Activated T-helper 17 cell treated with anti-CD3 and anti-CD28 coated beads, Interleukin-2, amount 50 U/mL, for 72 hours (primary cell): ENCODE data around the gene SURF2. TPM values are rescaled to one million over a fixed set of nuclear protein-coding genes. Genes with fewer than 3 reads are reported as not detected.
"Not testable (repeated sequence)": the region's sequence is repeated elsewhere in the genome, so short reads cannot be mapped to it uniquely, and the experiment has no call there.

ENCODE experiments used
- ATAC-seq: fragments of 150-1000 bp; cut with Tn5 transposase; replicated peaks from 2 replicates; pipeline ENCODE4 v1.10.0; 2021; ENCODE audit warnings: mild to moderate bottlenecking, moderate library complexity
- H3K27ac Mint-ChIP-seq: one replicate; pipeline ENCODE4 v1.8.0; 2022; ENCODE audit warnings: mixed read lengths
- H3K27me3 Mint-ChIP-seq: one replicate; pipeline ENCODE4 v1.8.0; 2022; ENCODE audit warnings: mixed read lengths
- H3K36me3 Mint-ChIP-seq: one replicate; pipeline ENCODE4 v1.8.0; 2022; ENCODE audit warnings: low read depth, mild to moderate bottlenecking, mixed read lengths
- H3K4me1 Mint-ChIP-seq: one replicate; pipeline ENCODE4 v1.8.0; 2022; ENCODE audit warnings: mixed read lengths
- H3K4me3 Mint-ChIP-seq: one replicate; pipeline ENCODE4 v1.8.0; 2022; ENCODE audit warnings: mild to moderate bottlenecking, mixed read lengths
- H3K9me3 Mint-ChIP-seq: one replicate; pipeline ENCODE4 v1.8.0; 2022; ENCODE audit warnings: mixed read lengths
- total RNA-seq, 2 donors: library from RNA; stranded (reverse); gene quantifications; one replicate each; pipeline ENCODE4 v1.2.3, GENCODE V29; 2022

Gene SURF2
- total RNA-seq, 2 donors from 2014 or later, result 7.0 to 17.3 TPM

DNA sequence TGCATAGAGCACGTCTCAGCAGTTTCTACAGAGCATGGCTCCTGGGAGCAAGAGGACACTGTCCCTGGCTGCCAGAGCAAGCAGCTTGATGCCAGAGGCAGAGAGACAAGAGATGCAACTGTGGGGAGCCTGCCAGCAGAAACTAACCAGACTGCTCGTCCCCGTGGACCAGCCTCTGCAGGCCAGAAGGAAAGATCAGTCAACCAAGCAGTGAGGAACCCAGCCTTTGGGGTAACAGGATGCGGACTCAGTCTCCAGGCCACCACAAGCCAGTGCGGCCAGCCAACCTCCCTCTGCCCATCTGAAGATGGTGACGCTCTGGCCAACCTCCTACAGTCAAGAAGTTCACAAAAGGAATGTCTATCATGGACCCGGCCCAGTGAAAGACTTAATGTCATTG lies 15.8 kb downstream of the SURF2 start:
- Mint-ChIP-seq H3K9me3 (no peaks in the 10 kb centered on the region), H3K4me3 (peak overlapping the region; percentile 94), H3K36me3 (peaks cover 81% of the 10 kb centered on the region), H3K27me3 (no peaks in the 10 kb centered on the region), H3K4me1 (peaks cover 38% of the 10 kb centered on the region), H3K27ac (peak overlapping the region; percentile 92)
- ATAC-seq, result no peak

DNA sequence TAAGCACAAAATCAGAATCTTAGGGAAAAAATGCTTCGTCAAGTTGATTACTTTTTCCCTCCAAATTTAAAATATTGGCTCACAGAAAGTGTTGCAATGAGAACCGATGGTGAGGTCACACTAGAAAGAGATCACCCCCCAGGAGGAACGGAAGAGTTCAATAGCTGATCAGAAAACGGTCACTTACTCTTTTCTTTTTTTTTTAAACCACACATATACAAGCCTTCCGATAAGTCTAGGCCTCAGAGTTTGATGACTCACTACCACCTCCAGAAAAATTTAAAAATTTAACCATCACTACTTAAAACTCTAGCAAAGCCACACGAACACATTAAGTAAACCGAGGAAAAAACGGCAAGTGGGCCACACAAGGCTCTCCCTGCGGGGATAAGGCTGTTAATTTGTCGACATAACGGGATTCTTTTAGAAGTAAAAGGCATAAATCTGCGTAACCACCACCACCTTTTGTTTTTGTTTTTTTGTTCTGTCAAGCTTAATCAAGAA lies 18.3 kb downstream of the SURF2 start:
- Mint-ChIP-seq H3K9me3 (no peaks in the 10 kb centered on the region), H3K27ac (peak overlapping the region; percentile 92), H3K36me3 (peaks cover 56% of the 10 kb centered on the region)

DNA sequence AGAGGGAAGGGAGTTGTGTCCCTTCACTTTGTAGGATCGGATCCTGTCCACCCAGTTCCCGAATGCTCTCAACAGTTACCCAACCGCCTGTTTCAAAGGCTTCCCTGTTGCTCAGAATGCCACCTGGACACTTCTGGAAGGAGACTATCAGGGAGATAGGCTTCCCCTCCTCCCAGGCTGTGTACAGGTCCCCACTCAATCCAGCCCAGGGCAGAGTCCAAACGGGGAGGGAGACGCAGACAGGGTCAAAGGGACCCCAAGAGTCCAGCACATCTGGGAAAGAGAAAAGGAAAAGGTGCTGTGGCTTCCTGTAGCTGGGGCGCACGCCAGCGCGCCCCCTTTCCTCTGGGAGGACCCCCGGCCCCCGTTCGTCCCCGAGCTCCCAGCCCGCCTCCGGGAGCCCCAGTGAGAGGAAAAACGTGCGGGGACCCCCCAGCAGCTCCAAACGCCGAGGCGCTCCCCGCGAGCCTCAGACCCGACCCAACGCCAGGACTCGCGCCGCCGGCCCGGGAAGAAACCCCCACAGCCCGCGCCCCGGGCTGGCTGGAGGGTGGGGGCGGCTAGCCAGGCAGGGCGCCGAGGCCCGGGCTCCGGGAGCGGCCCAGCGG lies 18.9 kb downstream of the SURF2 start:
- peaks cover 51% of the 10 kb centered on the region for H3K36me3 Mint-ChIP-seq
- H3K4me1 Mint-ChIP-seq, result peaks cover 20% of the 10 kb centered on the region
- no peak for ATAC-seq
- peak overlapping the region; percentile 94 for H3K4me3 Mint-ChIP-seq
- no peaks in the 10 kb centered on the region for H3K9me3 Mint-ChIP-seq
- no peaks in the 10 kb centered on the region for H3K27me3 Mint-ChIP-seq
- peak overlapping the region; percentile 92 for H3K27ac Mint-ChIP-seq

More for the DNA sequence above, 18.3 kb downstream of the SURF2 start:
- H3K4me1 Mint-ChIP-seq, result peaks cover 25% of the 10 kb centered on the region
- peak overlapping the region; percentile 94 for H3K4me3 Mint-ChIP-seq
- no peaks in the 10 kb centered on the region for H3K27me3 Mint-ChIP-seq
- ATAC-seq, result peak; percentile 27

DNA sequence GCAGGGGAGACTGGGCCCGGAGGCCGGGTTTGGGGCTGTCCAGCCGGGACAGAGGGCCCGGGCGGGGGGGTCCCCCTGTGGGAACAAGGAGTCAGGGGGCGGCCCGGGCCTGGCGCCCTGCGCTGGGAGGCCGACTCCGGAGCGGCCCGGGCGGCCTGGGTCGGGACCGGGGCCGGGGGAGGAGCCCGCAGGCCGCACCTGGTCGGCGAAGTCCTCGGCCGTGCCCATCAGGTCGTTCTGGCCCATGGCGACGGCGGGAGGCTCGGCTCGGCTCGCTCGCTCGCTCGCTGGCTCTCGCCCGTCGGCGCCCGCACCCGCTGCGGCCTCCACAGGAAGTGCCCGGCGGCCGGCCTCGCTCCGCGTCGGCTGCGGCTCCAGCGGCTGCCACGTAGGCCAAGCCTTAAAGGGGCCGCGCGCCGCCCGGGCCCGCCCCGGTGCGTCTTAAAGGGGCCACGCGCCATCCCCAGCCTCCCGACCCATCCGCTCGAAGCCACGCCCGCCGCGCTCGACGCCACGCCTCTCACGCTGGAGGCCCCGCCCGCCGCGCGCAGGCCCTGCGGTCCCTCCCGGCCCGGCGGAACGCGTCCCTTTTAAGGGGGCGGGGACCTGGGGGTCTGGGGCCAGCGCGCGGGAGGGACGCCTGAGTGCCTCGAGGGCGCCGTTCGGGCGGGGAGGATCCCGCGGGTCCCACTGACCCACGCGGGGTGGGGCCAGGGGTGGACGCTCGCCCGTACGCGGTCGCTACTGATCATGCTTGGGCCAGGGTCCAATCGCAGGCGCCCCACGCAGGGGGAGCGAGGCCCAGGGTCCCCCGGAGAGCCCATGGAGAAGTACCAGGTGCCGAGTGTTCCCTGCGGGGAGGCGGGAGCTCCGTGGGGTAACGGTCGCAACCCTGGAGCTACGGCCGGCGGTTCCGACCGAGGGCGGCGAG lies 19.6 kb downstream of the SURF2 start, which contains the start of the genes STKLD1 and SURF4:
TSS of gene STKLD1 (plus strand) at position 643 of the 931 bp plus-strand sequence. CDS start at position 751, 108 bp downstream.
TSS of gene SURF4 (minus strand) at position 337 of the 931 bp plus-strand sequence. CDS start at position 246, 91 bp downstream.
- Mint-ChIP-seq H3K27ac (peak within 1 kb of the TSS; percentile 92), H3K4me1 (peaks cover 12% of the 10 kb centered on the region), H3K4me3 (peak within 1 kb of the TSS; percentile 94), H3K9me3 (no peaks in the 10 kb centered on the region), H3K27me3 (no peaks in the 10 kb centered on the region), H3K36me3 (peaks cover 43% of the 10 kb centered on the region)
- ATAC-seq, result peak; percentile 73

DNA sequence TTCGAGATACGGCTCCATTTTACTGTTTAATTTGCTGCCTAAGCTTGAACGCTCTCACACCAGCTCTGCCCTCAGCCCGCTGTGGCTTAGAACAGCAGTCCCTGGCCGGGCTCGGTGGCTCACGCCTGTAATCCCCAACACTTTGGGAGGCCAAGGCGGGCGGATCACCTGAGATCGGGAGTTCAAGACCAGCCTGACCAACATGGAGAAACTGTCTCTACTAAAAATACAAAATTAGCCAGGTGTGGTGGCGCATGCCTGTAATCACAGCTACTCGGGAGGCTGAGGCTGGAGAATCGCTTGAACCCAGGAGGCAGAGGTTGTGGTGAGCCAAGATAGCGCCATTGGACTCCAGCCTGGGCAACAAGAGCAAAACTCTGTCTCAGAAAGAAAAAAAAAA lies 20.9 kb downstream of the SURF2 start:
- Mint-ChIP-seq H3K4me3 (peak overlapping the region; percentile 31), H3K36me3 (peaks cover 31% of the 10 kb centered on the region)
- H3K4me1 Mint-ChIP-seq, ATAC-seq, H3K27ac Mint-ChIP-seq, H3K9me3 Mint-ChIP-seq, H3K27me3 Mint-ChIP-seq: not testable (repeated sequence)

DNA sequence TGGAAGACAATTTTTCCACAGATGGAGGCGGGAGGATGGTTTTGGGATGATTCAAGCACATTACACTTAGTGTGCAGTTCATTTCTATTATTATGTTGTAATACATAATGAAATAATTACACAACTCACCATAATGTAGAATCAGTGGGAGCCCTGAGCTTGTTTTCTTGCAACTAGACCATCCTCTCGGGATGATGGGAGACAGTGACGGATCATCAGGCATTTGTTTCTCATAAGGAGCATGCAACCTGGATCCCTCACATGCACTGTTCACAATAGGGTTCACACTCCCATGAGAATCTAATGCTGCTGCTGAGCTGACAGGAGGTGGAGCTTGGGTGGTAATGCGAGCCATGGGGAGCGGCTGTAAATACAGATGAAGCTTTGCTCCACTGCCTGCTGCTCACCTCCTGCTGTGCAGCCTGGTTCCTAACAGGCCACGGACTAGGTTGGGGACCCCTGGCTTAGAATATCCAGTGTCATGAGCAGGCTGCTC lies 21.4 kb downstream of the SURF2 start:
- H3K4me3 Mint-ChIP-seq, result no peak overlapping the region
- H3K27me3 Mint-ChIP-seq, result no peaks in the 10 kb centered on the region
- H3K27ac Mint-ChIP-seq, result no peak overlapping the region
- peaks cover 26% of the 10 kb centered on the region for H3K36me3 Mint-ChIP-seq
- H3K9me3 Mint-ChIP-seq, result no peaks in the 10 kb centered on the region
- no peak for ATAC-seq
- peaks cover 2% of the 10 kb centered on the region for H3K4me1 Mint-ChIP-seq

DNA sequence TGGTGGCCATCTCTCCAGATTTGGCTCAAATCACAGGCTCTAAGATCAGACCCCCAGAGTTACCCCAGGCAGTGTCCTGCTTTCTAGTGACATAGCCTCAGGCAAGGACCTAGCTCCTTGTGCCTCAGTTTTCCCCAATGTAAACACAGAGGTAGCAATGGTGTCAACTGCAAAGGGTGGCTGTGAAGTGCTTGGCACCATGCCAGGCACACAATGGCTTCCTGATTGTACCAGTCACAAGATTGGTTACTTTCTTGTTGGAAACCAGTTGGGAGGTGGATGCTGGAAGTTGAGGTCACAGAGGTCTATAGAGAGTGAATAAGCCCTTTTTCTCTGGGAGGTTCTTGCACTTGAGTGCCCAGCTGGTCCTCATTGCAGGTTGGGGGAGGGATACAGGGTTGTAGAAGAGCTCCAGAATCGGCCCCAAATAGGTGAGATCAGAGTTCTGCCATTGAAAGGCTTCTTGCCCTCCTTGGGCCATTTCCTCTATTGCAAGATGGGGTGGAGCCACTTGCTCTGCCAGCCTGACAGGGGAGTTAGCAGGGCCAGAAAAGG lies 22.1 kb downstream of the SURF2 start:
- ATAC-seq, result no peak
- Mint-ChIP-seq H3K36me3 (peaks cover 19% of the 10 kb centered on the region), H3K27ac (no peak overlapping the region), H3K9me3 (no peaks in the 10 kb centered on the region), H3K4me3 (no peak overlapping the region), H3K27me3 (no peaks in the 10 kb centered on the region), H3K4me1 (no peaks in the 10 kb centered on the region)

DNA sequence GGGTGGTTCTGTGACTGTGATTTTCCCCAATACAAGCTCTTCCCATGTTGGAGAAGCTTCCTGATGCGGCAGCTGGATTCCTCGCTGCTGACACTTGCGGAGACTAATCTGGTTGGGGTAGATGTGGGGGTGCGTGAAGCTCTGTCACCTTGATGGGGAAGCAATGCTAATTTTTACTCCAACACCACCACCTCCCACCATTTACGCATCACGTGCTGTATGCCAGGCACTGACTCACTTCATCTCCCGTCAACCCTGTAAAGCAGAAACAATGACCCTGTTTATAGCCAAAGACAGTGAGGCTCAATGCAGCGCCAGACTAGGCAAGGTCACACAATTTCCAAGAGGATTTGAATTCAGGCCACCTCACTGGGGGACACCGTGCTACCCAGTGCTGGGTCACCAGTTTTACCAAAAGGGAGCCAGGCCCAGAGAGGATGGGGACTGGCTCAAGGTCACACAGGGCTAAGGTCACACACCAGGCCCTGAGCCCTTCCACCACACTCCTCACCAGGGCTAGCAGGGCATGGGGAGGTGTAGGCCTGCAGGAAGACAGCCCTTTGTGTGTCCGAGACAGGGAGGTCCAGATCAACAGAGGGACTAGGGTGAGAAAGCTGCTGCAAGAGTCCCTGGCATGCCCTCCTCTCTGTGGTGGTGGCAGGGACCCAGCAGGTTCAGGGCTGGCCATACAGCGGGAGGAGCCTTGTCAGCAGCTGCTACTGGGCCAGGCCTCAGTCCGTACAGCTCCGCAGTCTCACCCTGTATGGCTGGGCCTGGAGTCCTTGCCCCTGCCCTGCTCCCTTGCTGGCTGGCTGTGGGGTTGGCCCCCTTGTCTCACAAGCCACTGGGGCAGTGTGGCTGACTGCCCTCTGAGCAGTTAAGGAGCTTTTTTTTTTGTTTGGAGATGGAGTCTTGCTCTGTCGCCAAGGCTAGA lies 23.1 kb downstream of the SURF2 start:
- no peaks in the 10 kb centered on the region for H3K4me1 Mint-ChIP-seq
- H3K9me3 Mint-ChIP-seq, result no peaks in the 10 kb centered on the region
- no peak overlapping the region for H3K4me3 Mint-ChIP-seq
- no peak for ATAC-seq
- peaks cover 10% of the 10 kb centered on the region for H3K36me3 Mint-ChIP-seq
- no peaks in the 10 kb centered on the region for H3K27me3 Mint-ChIP-seq
- H3K27ac Mint-ChIP-seq, result no peak overlapping the region

DNA sequence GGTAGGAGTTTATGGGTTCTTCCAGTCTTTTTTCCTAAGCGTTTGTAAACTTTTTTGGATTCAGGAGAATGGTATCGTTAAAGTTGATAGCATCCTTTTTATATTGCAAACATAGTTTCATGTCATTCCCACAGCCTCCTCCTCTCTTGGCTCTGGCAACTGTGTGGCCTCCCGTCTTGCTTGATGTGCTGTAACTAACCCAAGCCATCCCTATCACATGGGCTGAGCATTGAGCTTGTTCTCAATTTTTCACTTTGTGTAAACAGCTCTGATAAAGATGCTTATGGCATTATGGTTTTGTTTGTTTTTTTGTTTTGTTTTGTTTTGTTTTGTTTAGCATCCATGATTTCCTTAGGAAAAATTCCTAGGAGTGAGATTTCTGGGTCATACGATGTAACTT lies 24.4 kb downstream of the SURF2 start:
- no peak for ATAC-seq
- Mint-ChIP-seq H3K27ac (no peak overlapping the region), H3K9me3 (no peaks in the 10 kb centered on the region)

DNA sequence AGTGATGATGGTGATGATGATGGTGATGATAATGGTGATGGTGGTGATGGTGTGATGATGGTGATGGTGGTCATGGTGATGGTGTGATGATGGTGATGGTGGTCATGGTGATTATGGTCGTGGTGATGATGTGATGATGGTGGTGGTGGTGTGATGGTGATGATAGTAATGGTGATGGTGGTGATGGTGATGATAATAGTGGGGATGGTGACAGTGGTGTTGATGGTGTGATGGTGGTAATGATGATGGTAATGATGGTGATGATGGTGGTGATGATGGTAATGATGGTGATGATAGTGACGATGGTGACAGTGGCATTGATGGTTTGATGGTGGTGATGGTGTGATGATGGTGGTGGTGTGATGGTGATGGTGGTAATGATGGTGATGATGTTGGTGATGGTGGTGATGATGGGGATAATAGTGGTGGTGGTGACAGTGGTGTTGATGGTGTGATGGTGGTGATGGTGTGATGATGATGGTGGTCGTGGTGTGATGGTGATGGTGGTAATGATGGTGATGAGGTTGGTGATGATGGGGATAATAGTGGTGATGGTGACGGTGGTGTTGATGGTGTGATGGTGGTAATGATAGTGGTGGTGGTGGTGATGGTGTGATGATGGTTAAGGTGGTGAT lies 26.3 kb downstream of the SURF2 start:
- Mint-ChIP-seq H3K27ac (no peak overlapping the region), H3K4me3 (no peak overlapping the region), H3K9me3 (no peaks in the 10 kb centered on the region), H3K4me1 (no peaks in the 10 kb centered on the region), H3K36me3 (no peaks in the 10 kb centered on the region), H3K27me3 (no peaks in the 10 kb centered on the region)
- ATAC-seq, result no peak

More for the DNA sequence above, 24.4 kb downstream of the SURF2 start:
- no peaks in the 10 kb centered on the region for H3K4me1 Mint-ChIP-seq
- H3K36me3 Mint-ChIP-seq, result no peaks in the 10 kb centered on the region
- H3K4me3 Mint-ChIP-seq, result no peak overlapping the region
- no peaks in the 10 kb centered on the region for H3K27me3 Mint-ChIP-seq

DNA sequence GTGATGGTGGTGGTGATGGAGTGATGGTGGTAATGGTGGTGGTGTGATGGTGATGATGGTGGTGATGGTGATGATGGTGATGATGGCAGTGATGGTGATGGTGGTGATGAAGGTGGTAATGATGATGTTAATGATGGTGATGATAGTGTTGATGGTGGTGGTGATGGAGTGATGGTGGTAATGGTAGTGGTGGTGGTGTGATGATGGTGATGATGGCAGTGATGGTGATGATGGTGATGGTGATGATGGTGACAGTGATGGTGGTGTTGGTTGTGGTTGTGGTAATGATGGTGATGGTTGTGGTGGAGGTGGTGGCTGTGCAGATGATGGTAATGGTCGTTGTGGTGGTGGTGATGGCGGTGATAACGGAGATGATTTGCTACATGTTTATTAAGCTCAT lies 27.1 kb downstream of the SURF2 start:
- no peak for ATAC-seq
- no peaks in the 10 kb centered on the region for H3K36me3 Mint-ChIP-seq
- H3K27me3 Mint-ChIP-seq, result no peaks in the 10 kb centered on the region
- H3K9me3 Mint-ChIP-seq, result no peaks in the 10 kb centered on the region
- no peak overlapping the region for H3K27ac Mint-ChIP-seq
- no peak overlapping the region for H3K4me3 Mint-ChIP-seq
- H3K4me1 Mint-ChIP-seq, result no peaks in the 10 kb centered on the region

DNA sequence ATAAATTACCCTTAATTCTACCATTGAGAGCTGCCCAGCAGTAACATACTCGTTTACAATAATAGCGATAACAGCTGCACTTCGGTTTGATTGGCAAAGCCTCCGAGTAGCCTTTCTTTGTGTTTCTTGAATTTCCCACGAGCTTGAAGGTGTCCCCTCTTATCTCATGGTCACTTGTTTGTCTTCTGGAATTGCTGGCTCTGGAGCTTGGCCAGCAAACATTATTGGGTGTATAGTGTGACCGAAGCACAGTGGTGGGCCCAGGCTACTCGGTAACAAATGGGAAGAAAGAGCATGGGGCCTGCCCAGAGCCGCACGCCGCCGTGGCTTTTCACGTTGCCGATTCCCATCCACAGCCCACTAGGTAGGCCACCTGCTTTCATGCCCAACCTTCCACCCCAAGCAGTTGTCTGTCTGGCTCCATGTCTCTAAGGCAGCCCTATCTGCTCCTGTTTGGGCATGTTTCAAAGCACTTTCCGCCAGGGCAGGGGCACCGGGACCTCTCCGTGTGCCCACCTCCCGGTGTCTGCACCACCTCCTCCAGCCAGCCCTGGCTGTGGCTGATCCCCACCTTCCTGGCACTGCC lies 28.5 kb downstream of the SURF2 start:
- peaks cover 2% of the 10 kb centered on the region for H3K27me3 Mint-ChIP-seq
- H3K4me3 Mint-ChIP-seq, result no peak overlapping the region
- no peaks in the 10 kb centered on the region for H3K4me1 Mint-ChIP-seq
- H3K9me3 Mint-ChIP-seq, result no peaks in the 10 kb centered on the region
- no peak overlapping the region for H3K27ac Mint-ChIP-seq
- H3K36me3 Mint-ChIP-seq, result no peaks in the 10 kb centered on the region
- ATAC-seq, result no peak

DNA sequence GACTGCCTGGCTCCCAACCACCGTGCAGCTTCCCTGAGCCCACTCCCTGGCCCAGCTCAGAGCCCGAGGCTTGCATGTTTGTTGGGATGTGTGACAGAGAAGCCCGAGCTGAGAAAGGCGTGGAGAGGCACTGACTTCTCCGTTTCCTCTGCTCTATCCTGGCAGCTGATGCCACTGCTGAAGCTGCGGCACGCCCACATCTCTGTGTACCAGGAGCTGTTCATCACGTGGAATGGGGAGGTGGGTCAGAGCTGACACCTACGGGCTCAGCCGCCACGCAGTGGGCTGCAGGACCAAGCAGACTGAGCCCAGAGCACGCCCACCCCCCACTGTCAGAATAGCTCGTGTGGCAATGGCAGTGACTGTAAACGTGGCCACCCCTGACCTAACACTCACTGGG lies 29.1 kb downstream of the SURF2 start:
- peaks cover 3% of the 10 kb centered on the region for H3K27me3 Mint-ChIP-seq
- no peak overlapping the region for H3K4me3 Mint-ChIP-seq
- no peak overlapping the region for H3K27ac Mint-ChIP-seq
- H3K4me1 Mint-ChIP-seq, result no peaks in the 10 kb centered on the region
- H3K9me3 Mint-ChIP-seq, result no peaks in the 10 kb centered on the region
- no peaks in the 10 kb centered on the region for H3K36me3 Mint-ChIP-seq
- no peak for ATAC-seq
